PFSK-1 (cell line): ENCODE data around the gene GNB3.

ENCODE experiments used
- FOXP2 ChIP-seq: optimal IDR thresholded peaks from 2 replicates; pipeline ENCODE3; 2011; ENCODE audit warnings: borderline replicate concordance, control low read depth, inconsistent platforms; ENCODE audit not compliant: insufficient read depth; ENCODE audit errors: extremely low read length, extremely low read depth
- POLR2AphosphoS5 ChIP-seq: IDR thresholded peaks from 2 replicates; pipeline ENCODE4 v1.6.1; 2012; ENCODE audit warnings: low read depth, mild to moderate bottlenecking, control low read depth, low read length, moderate library complexity
- REST ChIP-seq, 2 experiments: IDR thresholded peaks; 2 replicates each; pipeline versions ENCODE4 v1.6.1 to v1.8.0; 2011 to 2012; ENCODE audit warnings: low read depth in 2 of 2, low read length in 2 of 2, control low read depth in 1 of 2, inconsistent platforms in 1 of 2, mild to moderate bottlenecking in 1 of 2, moderate library complexity in 1 of 2; ENCODE audit not compliant: insufficient read depth in 1 of 2
- SIN3A ChIP-seq: IDR thresholded peaks from 2 replicates; pipeline ENCODE4 v1.6.1; 2012; ENCODE audit warnings: mild to moderate bottlenecking, low read length, moderate library complexity, borderline replicate concordance; ENCODE audit not compliant: insufficient read depth
- TAF1 ChIP-seq: IDR thresholded peaks from 2 replicates; pipeline ENCODE4 v1.6.1; 2012; ENCODE audit warnings: low read length, control low read depth, borderline replicate concordance; ENCODE audit not compliant: insufficient read depth

GNB3 gene

DNA sequence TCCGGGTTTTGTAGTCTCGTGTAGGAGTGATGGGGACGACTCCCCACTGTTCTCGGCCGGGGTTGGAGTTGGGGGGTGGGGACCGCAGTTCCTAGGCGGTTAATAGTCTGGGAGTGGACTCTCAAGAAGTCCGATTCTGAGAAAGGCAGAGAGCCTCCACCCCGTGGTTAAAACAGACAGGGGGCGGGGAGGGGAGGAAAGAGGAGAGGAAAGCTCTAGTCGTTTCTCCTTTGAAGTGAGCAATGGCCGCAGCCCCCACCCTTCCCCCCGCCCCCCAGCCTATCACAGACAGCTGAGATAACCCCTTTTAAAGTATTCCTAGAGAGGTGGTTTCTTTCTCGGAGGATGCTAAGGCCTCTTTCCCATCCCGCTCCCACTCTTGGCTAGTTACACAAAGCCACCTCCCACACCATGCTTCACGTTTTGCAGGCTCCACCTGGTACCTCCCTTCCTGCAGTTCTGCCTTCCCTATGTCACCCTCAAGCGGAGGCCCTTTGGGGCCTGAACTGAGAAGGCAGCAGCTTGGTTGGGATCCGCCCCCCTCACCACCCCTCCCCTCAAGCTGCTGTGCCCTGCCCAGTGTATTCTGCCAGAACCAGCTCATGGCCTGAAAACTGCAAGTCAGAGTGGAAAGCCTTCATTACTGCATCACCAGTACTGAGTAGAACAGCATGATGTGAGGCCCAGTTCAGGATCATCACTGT is 12.1 kb downstream of the GNB3 start:
- TF ChIP-seq TAF1 (no peak), POLR2AphosphoS5 (no peak), REST (IDR thresholded peaks at IDR 0.05; ENCODE audit: insufficient read depth in 1 of 2, low read depth in 2 of 2, low read length in 2 of 2) (no peak), SIN3A (no peak), FOXP2 (peak; percentile 4)

DNA sequence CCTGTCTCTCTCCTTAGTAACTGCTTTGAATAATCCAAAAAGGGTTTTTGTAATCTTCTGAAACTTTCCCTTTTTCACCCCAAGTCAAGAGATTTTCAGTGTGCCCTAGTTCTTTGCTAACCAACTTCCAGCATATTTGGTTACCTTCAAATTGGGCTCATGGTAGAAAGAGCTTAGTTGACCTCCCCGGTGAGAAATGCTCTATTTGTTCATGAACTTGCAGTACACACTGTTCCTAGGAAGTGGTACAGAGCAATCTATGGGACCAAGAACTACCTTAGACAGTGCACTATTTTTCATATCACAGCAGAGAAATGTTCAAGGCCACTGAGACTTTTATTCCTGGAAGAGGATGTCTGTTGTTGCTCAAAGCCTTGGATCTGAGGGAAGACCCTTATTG is 12.9 kb downstream of the GNB3 start:
- no peak for TF ChIP-seq FOXP2
- TF ChIP-seq TAF1, result no peak
- TF ChIP-seq POLR2AphosphoS5, result no peak
- TF ChIP-seq REST (IDR thresholded peaks at IDR 0.05; ENCODE audit: insufficient read depth in 1 of 2, low read depth in 2 of 2, low read length in 2 of 2), result no peak
- TF ChIP-seq SIN3A, result no peak

DNA sequence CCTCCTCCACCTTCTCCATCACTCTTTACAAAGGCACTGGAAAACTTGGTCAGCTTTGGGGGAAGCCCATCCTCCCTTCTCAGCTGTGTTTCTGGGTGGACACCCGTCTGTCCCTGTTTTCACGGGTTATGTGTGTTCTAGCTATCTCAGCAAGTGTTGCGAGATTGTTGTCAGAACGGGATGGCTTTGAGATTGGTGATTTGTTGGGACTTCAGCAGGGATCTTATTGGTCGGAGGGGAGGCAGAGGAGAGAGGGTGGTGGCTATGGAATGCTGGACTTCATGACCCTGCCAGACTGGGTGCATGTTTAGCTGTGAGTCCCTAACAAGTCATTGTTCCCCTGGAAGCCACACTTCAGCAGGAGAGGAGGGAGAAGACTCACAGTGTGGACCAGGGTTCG is 13.3 kb downstream of the GNB3 start:
- no peak for TF ChIP-seq FOXP2
- TF ChIP-seq TAF1, result no peak
- no peak for TF ChIP-seq POLR2AphosphoS5
- TF ChIP-seq SIN3A, result no peak
- TF ChIP-seq REST (IDR thresholded peaks at IDR 0.05; ENCODE audit: insufficient read depth in 1 of 2, low read depth in 2 of 2, low read length in 2 of 2), result no peak

DNA sequence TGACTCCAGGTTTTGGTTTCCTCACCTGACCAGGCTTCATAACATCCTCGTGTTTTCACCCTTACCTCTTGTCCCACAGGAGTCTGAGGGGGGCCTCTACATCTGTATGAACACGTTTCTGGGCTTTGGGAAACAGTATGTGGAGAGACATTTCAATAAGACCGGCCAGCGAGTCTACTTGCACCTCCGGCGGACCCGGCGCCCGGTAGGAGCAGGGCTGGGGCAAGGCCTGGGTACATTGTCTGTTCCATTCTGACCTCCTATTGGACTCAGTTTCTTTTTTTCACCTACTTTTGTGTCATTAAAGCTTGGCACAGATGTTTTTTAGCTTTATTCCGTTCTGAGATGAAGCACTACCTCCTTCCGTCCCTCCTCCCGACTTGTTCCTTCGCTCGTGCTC is 14.6 kb downstream of the GNB3 start:
- TF ChIP-seq TAF1, result no peak
- TF ChIP-seq REST (IDR thresholded peaks at IDR 0.05; ENCODE audit: insufficient read depth in 1 of 2, low read depth in 2 of 2, low read length in 2 of 2), result no peak
- no peak for TF ChIP-seq SIN3A
- TF ChIP-seq POLR2AphosphoS5, result no peak
- TF ChIP-seq FOXP2, result no peak

DNA sequence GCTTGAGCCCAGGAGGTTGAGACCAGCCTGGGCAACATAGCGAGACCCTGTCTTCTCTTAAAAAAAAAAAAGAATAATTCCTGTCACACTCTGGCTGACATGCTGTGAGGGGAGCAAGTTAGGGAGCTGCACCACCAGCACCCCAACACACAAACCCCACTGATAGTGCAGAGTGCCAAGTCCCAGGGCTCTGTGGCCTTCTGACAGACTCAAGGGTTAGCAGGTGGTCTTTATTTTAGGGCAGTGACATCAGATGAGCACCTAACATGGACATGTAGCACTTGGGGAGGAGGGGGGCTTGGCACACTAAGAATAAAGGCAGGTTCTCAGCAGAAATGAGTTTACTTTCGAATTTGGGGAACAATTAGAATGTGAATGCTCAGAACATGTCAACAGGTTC is 18.1 kb downstream of the GNB3 start:
- no peak for TF ChIP-seq REST (IDR thresholded peaks at IDR 0.05; ENCODE audit: insufficient read depth in 1 of 2, low read depth in 2 of 2, low read length in 2 of 2)
- no peak for TF ChIP-seq FOXP2
- TF ChIP-seq SIN3A, result no peak
- no peak for TF ChIP-seq POLR2AphosphoS5
- TF ChIP-seq TAF1, result no peak
